ENCODE measurements around the gene PTPN14. TPM values are rescaled to one million over a fixed set of nuclear protein-coding genes. Genes with fewer than 3 reads are reported as not detected.

The PTPN14 gene
- total RNA-seq, 1 experiment from 2014 or later = 37.5 TPM

DNA sequence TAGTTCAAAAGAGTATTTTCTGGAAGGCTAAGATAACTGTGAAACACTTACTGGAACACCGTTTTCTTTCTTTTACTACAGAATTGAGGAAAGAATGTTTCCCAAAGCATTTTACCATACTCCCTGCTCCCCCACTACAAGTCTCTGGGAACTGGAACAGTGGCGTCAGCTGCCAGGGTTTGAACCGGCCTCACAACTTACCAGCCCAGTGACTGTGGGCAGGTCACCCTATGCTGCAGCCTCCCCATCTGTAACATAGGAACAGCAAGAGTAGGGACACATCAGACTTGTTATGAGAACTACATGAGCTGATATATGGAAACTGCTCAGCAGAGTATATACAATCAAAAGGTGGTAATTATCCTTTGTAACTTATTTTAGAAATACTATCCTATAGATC lies 91.5 kb downstream of the PTPN14 start:
- Histone ChIP-seq H3K4me2 (ENCODE audit: low read length) (no peak overlapping the region), H3K27ac (ENCODE audit: low read depth, low read length) (no peak overlapping the region), H3K9me3 (ENCODE audit: control insufficient read depth in 1 of 2, insufficient read depth in 1 of 2, low read depth in 1 of 2, low read length in 2 of 2) (no peaks in the 10 kb centered on the region), H3K9ac (ENCODE audit: low read length) (no peak overlapping the region), H3K4me3 (replicated peaks in 1 of 2; ENCODE audit: low read depth in 1 of 2, low read length in 2 of 2) (no peak overlapping the region), H3K79me2 (ENCODE audit: insufficient read depth, low read length) (peaks cover 15% of the 10 kb centered on the region; the same call in 1 of the 2 replicates), H3K4me1 (ENCODE audit: control insufficient read depth in 1 of 2, insufficient read depth in 2 of 2, low read length in 2 of 2) (peaks cover 13 to 16% of the 10 kb centered on the region in 2 experiments), H3K9me2 (ENCODE audit: insufficient read depth) (no peaks in the 10 kb centered on the region), H3K27me3 (ENCODE audit: insufficient read depth, low read length) (no peaks in the 10 kb centered on the region), H4K20me1 (ENCODE audit: insufficient read depth) (no peaks in the 10 kb centered on the region), H2AFZ (ENCODE audit: low read depth, low read length, poor library complexity, severe bottlenecking) (no peak overlapping the region), H3K36me3 (ENCODE audit: control insufficient read depth in 1 of 2, insufficient read depth in 2 of 2, low read length in 2 of 2) (no peaks in the 10 kb centered on the region)
- intact Hi-C loops (cut with micrococcal nuclease) = no loop called here
- ChIA-PET RAD21 (ENCODE audit: low non-redundant PET in 1 of 2, low total read pairs in 2 of 2, uncharacterized antibody in 2 of 2, unreplicated experiment in 2 of 2) (no interaction called here), CTCF (no interaction called here), POLR2A (no interaction called here)
- BruUV-seq (replicated peaks) = no TSS peak
- TF ChIP-seq SP1 (IDR thresholded peaks at IDR 0.05; ENCODE audit: low read depth) = no peak
- TF ChIP-seq YY1 (IDR thresholded peaks at IDR 0.05; ENCODE audit: extremely low read depth, insufficient replicate concordance, low read depth, low read length) = no peak
- no peak for TF ChIP-seq EZH2 (IDR thresholded peaks at IDR 0.05)
- no peak for TF ChIP-seq CEBPB (IDR thresholded peaks at IDR 0.05; ENCODE audit: low read depth)
- no peak for TF ChIP-seq ELF1 (IDR thresholded peaks at IDR 0.05; ENCODE audit: borderline replicate concordance, low read depth)
- TF ChIP-seq, protein P1, sequence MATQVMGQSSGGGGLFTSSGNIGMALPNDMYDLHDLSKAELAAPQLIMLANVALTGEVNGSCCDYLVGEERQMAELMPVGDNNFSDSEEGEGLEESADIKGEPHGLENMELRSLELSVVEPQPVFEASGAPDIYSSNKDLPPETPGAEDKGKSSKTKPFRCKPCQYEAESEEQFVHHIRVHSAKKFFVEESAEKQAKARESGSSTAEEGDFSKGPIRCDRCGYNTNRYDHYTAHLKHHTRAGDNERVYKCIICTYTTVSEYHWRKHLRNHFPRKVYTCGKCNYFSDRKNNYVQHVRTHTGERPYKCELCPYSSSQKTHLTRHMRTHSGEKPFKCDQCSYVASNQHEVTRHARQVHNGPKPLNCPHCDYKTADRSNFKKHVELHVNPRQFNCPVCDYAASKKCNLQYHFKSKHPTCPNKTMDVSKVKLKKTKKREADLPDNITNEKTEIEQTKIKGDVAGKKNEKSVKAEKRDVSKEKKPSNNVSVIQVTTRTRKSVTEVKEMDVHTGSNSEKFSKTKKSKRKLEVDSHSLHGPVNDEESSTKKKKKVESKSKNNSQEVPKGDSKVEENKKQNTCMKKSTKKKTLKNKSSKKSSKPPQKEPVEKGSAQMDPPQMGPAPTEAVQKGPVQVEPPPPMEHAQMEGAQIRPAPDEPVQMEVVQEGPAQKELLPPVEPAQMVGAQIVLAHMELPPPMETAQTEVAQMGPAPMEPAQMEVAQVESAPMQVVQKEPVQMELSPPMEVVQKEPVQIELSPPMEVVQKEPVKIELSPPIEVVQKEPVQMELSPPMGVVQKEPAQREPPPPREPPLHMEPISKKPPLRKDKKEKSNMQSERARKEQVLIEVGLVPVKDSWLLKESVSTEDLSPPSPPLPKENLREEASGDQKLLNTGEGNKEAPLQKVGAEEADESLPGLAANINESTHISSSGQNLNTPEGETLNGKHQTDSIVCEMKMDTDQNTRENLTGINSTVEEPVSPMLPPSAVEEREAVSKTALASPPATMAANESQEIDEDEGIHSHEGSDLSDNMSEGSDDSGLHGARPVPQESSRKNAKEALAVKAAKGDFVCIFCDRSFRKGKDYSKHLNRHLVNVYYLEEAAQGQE (IDR thresholded peaks at IDR 0.05; ENCODE audit: low read depth) = no peak
- TF ChIP-seq, protein P2, sequence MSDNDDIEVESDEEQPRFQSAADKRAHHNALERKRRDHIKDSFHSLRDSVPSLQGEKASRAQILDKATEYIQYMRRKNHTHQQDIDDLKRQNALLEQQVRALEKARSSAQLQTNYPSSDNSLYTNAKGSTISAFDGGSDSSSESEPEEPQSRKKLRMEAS (IDR thresholded peaks at IDR 0.05) = no peak
- TF ChIP-seq POLR2A (IDR thresholded peaks at IDR 0.05; ENCODE audit: borderline replicate concordance, extremely low read depth, insufficient read depth, insufficient read length) = no peak
- no peak for TF ChIP-seq SRF (IDR thresholded peaks at IDR 0.05; ENCODE audit: low read depth)
- no peak for TF ChIP-seq POLR2AphosphoS5 (IDR thresholded peaks at IDR 0.05; ENCODE audit: low read depth, low read length)
- no peak for TF ChIP-seq FOSL1 (IDR thresholded peaks at IDR 0.05; ENCODE audit: low read depth)
- no peak for TF ChIP-seq EGR1 (IDR thresholded peaks at IDR 0.05; ENCODE audit: low read depth)
- TF ChIP-seq, protein P3, sequence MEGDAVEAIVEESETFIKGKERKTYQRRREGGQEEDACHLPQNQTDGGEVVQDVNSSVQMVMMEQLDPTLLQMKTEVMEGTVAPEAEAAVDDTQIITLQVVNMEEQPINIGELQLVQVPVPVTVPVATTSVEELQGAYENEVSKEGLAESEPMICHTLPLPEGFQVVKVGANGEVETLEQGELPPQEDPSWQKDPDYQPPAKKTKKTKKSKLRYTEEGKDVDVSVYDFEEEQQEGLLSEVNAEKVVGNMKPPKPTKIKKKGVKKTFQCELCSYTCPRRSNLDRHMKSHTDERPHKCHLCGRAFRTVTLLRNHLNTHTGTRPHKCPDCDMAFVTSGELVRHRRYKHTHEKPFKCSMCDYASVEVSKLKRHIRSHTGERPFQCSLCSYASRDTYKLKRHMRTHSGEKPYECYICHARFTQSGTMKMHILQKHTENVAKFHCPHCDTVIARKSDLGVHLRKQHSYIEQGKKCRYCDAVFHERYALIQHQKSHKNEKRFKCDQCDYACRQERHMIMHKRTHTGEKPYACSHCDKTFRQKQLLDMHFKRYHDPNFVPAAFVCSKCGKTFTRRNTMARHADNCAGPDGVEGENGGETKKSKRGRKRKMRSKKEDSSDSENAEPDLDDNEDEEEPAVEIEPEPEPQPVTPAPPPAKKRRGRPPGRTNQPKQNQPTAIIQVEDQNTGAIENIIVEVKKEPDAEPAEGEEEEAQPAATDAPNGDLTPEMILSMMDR (IDR thresholded peaks at IDR 0.05 in 2 of 3, conservative IDR thresholded peaks at IDR 0.05 in 1 of 3; ENCODE audit: borderline replicate concordance in 1 of 3, insufficient read depth in 1 of 3, low read depth in 2 of 3, low read length in 2 of 3) = no peak
- no peak for TF ChIP-seq ZFX (IDR thresholded peaks at IDR 0.05)
- no peak for TF ChIP-seq TCF7L2 (IDR thresholded peaks at IDR 0.05; ENCODE audit: borderline replicate concordance, extremely low read depth, insufficient read depth, insufficient read length)
- no peak for ATAC-seq
- DNase-seq (ENCODE audit: low read depth, low spot score) = no peak
